Hematopoietic multipotent progenitor cell treated with erythropoietin and hydrocortisone succinate and interleukin-3 and kit ligand, for 6 days (in vitro differentiated cells): ENCODE measurements around the gene PIAS4.

Experiments
- DNase-seq: peaks from one replicate; pipeline ENCODE4 v3.0.0-alpha.2; 2015

The PIAS4 gene

DNA sequence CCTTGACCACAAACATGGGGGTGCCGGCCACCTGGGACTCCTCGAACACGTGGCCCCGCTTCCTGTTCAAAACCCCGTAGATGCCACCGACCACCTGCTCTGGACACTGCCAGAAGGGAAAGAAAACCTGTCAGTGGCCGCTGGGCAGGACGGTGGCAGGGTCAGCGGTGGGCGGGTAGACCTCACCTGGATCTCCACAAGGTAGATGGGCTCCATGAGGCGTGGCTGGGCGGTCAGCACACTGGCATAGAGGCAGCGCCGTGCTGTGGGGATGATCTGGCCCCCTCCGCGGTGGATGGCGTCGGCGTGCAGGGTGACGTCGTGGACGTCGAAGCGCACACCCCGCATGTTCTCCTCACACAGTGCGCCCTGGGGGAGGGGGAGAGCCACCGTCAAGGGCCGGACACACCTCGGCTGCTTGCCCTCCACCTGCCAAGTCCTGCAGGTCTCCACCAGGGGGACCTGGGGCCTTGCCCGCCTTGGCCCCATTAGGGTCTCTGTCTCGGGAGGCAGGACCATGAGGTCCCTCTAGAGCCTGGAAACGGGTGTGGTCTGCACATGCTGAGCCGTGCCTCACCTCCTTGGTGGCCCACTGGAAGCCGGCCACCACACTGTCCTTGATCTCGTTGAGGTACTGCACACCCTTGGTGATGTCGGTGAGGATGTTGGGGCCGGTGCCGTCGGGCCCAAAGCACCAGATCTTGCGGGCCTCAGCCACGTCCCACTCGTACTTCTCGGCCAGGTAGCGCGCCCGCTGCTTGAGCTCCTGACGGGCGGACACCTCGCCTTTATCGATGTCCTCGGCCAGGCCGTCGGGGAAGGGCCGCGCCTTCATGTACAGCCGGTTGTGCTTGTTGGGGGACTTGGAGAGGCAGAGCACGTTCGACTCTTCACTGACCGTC is 30.0 kb upstream of the PIAS4 start:
- DNase-seq: no peak

DNA sequence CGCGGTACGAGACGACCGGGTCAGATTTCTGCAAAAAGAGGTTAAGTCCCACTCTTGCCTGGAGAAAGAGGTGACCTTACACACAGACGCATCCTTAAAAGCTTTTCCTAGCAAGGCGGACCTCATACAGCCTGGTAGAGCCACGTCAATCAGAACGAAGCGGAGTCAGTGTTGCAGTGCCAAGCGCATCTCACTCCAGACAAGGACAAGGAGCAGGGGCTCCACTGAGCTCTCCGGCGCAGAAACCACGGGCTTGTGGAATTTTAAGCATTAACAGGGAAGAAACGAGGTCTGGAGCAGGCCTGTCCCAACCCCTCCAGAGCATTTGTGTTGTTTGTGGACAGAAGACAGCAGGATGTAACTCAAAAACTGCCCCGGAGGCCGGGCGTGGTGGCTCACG is 29.4 kb upstream of the PIAS4 start:
- no peak for DNase-seq

DNA sequence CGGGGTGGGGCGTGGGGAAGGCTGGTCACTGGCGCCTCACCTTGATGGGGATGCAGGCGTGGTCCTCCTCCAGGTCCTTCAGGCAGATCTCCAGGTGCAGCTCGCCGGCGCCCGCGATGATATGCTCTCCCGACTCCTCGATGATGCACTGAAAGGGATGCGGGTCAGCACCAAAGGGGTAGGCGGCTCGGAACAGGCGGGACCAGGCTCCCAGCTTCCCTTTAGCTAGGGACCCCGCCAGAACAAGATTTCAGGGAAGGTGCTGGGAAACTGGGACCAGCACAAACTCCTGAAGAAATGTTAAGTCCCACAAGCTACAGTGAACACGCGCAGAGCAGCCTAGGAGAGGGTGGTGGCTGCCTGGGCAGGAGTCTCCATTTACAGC is 28.3 kb upstream of the PIAS4 start:
- no peak for DNase-seq

DNA sequence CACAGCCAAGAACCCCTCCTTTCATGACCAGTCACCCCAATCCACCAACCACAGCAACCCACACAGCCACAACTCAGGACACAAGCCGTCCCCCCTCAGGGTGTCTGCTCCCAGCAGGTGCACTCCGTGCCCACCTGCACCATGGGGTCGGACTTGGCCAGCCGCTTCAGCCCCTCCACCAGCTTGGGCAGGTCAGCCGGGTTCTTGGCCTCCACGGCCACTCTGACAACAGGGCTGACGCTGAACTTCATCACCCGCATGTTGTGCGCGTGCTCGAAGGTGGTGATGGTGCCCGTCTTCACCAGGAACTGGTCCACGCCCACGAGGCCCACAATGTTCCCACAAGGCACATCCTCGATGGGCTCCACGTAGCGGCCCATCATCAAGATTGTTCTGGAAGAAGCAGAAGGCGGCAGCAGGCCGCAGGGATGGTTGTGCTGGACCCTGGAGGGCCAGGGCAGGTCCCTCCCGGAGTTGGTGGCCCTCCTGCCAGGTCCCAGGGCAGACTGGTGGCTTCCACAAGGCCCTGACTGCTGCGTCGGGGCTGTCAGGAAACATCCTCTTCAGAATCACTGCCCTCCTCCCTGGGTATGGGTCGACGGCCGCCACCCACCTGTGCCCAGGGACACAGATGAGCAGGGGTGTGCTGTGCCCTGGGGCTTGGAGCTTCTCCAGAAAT is 27.7 kb upstream of the PIAS4 start:
- DNase-seq: no peak

DNA sequence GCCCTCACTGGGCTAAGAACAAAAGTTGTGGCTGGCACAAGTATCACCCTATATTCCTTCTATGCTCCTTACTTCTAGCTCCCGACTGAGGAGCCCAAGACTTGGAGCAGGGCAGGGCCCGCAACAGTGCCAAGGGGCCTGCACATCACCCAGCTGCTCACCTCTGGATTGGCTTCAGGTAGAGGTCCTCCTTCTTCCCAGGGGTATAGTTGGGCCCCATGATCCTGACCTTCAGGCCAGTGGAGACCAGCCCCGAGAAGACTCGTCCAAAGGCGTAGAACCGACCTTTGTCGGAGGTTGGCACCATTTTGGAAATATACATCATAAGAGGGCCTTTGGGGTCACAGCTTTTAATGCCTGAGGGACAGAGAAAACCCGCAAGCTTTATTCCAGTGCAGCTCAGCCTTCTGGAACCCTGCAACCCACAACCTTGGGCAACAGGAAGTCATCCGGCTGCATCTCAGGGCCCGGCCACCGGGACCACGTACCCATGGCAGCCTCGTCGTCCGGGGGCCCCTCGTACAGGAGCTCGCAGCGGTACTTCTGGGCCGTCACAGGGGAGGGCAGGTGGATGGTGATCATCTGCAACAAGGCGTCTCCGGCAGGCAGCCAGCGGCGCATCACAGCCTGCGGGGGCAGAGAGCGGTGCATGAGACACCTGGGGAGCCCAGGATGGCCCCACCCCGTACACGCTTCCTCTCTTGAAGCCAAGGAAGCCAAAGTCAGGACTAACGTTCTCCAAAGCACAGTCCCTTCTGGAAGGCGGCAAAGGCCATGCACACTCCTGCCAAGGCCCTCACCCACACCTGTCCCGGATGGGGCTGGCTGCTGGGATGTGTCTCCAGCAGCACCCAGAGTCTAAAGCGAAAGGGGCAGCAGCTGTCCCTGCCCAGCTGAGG is 26.9 kb upstream of the PIAS4 start:
- DNase-seq: no peak

DNA sequence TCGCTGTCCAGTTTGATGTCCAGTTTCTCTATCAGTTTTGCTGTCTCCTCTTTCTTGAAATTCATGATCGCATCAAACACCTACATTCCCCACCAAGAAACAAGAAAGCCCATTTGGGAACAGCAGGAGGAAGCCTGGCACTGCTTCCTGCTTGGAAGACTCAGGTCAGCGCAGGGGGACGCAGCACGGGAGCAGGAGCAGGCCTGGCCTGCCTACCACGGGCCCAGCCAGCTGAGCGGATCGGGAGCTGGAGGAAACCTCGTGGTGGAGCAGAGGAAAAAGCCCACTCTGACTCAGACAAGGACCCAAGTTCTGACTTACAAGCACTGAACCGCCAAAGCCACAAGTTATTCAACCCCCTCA is 26.2 kb upstream of the PIAS4 start:
- no peak for DNase-seq

DNA sequence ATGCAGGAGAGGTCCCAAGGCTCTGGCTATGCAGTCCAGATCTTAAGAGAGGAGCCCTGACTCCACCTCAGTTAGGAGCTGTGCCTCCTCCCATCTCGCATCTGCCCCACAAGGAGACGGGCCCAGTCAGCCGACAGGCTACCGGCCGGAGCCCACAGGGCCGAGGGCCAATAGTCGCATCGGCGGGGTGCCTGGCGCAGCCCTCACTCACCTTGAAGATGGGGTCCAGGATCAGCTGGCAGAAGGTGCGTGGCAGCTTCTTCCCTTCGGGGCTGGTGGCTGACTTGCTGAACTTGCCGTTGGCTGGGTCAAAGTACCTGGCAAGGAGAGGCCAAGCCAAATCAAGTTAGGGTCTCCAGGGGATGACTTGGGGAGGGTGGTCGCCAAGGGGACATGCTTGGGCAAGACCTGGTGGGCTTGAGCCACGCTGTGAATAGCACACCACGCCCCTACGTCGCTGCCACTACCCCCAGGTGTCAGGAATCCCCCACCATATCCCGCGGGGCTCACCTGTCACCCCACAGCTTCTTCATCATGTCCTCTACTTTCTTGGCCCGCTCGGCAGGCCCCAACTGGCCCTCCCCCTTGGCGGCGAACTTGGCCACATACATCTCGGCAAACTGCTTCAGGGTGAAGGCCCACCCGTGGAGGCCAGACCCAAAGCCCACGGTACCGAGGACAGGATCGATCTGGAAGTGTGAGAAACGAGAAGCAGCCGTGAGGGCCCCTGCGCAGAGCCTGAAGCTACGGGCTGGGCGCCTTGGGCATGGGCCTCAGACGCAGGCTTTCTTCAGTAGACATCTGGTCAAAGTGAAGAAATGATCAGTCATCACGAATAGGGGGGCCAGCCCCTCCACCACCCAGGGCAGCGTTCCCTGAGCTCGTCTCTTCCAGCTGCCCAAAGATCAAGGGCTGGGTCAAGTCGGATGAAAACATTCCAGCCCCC is 25.5 kb upstream of the PIAS4 start:
- DNase-seq: no peak

DNA sequence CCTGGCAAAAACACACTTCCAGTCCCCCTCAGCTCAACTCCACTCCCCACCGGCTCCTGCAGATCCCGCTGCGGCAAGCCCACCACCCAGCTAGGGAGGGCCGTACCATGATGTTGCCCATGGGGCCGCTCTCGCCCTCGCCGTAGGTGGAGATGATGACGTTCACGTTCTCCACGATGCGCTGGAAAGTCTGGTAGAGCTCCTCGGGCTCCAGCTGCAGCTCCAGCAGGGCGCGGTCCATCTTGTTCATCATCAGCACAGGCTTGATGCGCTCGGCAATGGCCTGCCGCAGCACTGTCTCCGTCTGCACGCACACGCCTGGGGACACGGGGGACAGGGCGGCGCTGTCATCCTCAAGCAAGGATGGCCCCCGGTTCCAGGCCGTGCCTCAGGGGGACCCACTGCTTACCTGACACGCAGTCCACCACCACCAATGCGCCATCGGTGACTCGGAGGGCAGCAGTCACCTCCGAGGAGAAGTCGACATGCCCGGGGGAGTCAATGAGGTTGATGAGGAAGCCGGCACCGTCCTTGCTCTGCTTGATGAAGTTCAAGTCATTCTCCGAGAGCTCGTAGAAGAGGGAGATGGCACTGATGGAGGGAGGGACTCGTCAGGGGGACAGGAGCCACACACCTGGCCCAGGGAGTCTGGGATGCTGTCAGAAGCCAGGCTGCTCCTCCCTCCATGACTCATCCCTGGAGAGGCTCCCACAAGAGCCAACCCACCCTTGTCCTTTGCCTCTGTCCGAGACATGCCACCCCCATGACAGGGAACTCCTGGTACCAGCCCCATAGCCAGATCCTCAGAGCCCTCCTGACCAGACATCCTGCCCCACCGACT is 24.6 kb upstream of the PIAS4 start:
- DNase-seq: no peak

DNA sequence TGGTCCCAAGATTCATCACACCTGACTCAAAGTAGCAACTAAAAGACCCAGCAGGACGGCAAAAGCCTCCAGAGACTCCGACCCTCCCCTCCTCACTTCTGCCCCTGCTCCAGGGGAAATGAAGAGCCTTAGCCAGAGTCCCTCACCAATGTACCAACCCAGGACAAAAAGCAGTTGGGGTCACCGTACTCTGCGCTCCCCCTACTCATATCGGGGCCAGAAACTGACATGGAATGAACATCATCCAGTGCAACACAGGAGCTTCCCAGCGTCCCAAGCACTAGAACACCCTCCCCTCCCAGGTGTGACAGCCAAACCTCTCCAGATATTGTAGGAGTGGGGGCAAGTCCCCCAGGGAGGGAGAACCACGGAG is 24.0 kb upstream of the PIAS4 start:
- DNase-seq: no peak

DNA sequence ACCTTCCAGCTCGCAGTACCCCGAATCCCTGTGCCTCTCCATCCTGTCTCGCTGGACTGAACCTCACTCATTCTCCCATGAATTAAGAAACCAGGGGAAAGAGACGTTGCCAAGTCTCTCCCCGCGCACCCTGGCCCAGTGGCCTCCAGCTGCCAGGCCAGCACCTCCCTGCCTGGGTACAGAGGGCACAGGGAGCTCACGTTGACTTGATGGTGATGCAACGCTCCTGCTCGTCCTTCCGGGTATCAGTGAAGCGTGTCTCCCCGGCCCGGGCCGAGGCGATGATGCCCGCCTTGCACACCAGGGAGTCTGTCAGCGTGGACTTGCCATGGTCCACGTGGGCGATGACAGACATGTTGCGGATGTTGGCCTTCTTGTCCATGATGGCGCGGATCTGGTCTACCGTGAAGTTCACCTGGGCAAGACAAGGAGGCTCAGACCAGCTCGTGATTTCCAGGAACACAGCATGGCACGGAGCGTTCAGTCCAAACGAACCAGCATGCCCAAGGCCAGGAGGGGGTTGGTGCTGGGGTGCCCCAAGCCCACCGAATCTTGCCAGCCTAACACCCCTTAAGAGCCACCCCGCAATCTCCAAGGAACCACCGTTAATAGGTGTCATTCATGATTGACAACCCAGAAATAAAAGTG is 23.5 kb upstream of the PIAS4 start:
- no peak for DNase-seq

DNA sequence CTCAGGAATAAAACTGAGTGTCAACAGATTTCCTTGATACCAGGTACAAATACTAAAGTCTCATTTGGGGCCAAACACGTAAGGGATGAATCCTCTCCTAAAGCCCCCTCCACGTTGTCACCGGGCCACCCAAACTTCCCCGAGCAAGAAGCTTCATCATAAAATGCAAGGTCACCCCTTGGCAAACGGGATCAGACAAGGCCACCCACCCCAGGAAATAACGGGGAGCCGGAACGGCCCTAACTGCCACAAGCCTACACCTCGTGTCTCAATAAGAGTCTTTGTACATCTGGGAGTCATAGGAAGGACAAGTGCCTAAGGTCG is 23.0 kb upstream of the PIAS4 start:
- DNase-seq: no peak

DNA sequence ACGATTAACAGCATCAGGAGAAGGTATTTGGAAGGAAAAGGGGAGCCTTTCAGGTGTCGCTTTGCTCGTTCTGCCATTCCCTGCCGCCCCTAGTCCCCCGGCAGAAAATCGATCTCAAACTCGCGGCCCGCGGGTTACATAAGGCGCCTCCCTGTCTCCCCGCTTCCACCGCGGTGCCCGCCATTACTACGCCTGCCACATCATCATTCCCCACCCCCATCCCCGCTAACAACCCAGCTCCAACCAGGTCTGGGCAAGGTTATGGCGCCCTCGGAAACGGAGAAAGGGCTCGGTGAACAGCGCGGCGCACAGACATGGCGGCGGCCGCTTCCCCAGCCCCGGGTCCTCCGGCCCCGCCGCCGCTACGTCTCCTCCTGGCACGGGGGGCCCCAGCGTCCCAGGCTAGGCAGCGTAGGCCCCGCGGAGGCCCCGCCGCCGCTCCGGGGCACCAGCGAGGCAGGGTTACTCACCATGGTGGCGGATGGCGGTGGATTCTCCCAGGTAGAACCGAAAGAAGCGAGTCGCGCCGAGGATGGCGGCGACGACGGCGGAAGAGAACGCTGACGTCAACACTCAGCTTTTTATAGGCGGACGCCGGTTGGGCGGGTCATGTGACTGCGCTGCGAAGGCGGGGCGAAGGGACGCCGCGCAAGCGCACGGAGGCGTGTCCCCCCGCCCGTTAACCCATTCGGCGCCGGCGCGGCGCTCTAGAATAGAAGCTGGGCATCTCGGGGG is 22.5 kb upstream of the PIAS4 start, which contains the start of gene EEF2:
Gene EEF2, minus strand, starts transcription at position 556 of the 735 bp plus-strand sequence. Its CDS starts 83 bp downstream, at position 473.
- peak; percentile 96 for DNase-seq

DNA sequence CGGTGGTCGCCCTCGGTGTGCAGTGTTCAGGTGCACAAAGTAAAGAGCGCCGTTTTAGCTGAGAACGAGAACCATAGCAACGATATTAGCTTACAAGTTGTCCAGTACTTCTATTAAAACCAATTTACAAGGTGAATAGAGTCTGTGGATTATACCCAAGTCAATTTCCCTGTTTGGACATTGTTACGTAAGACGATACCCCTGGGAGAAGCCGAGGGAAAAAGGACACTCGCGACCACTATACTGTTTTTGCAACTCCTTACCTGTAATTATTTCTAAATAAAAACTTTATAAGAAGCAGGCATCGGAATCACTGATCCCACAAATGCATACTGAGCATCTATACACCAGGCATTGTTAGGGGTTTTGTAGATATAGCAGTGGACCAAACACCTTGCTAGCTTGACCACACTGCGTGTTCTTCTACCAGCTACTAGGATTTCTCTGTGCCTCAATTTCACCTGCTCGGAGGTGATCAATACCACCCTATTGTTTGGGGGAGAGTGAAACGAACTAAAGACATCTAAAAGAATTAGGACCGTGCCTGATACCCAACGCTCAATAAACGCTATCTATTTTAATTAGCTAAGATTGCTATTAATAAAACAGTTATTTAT is 21.8 kb upstream of the PIAS4 start:
- DNase-seq: no peak

DNA sequence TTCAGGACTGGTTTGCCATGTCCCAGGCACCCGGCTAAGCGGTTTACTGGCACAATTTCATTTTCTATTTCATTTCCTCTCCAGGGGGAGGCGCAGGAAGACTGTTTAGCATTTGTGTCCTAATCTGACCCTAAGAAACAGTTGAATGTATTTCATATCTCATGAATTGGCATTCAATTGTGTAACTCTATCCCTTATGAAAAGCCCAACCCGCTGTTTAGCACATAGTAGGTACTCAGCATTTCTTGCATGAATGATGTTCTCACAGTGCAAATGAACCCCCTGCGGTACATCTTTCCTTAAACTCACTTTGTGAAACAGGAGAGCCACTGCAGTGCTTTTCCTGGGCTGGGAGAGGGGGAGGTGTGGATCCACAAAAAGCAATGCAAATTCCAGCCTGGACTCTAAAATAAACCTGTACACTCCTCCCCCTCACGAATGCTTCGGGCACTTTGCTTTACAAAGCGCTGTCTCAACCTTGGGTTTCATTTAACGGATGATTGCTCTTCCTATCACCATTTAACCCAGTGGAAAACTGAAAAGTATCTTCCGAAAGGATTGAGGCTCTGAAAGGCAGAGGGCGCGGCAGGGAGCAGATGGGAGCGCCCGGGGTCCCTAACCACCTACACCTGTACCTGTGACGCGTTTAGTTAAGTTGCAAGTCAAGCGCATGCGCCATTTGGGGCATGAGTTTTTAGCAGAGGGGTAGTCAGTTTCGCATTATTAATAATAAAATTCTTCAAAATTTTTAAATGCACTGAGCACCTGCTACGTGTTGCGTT is 21.1 kb upstream of the PIAS4 start:
- peak; percentile 95 for DNase-seq

DNA sequence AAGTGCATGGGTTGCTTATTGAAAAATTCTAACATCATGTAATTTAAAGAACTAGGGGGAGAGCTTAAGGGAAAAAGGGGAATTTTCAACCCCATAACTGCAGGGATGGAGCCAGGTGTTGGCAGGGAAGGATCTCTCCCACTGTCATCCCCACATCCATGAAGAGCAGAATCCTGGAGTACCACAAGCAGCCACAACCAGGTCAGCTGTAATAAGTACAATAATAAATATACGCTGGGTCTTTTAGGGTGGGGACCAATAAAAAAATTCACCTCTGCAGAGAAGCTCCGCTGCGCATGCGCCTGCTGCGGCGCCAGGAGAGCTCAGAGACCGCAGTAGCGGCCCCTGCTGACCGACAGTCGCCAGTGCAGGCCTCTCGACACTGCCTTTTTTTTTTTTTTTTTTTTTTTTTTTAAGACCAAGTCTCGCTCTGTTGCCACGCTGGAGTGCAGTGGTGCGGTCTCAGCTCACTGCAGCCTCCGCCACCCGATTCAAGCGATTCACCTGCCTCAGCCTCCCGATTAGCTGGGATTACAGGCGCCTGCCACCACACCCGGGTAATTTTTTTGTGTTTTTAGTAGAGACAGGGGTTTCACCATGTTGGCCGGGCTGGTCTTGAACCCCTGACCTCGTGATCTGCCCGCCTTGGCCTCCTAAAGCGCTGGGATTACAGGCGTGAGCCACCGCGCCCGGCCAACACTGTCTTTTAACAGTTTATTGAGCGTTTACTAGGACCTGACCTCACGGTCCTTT is 19.7 kb upstream of the PIAS4 start:
- peak; percentile 96 for DNase-seq

DNA sequence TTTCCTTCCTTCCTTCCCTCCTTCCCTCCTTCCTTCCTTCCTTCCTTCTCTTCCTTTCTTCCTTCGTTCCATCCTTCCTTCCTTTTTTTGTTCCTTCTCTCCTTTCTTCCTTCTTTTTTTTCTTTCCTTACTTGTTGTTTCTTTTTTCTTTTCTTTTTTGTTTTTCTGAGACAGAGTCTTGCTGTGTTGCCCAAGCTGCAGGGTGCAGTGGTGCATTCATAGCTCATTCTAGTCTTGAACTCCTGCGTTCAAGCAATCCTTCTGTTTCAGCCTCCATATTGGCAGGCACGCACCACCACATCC is 16.8 kb upstream of the PIAS4 start:
- DNase-seq: no peak

DNA sequence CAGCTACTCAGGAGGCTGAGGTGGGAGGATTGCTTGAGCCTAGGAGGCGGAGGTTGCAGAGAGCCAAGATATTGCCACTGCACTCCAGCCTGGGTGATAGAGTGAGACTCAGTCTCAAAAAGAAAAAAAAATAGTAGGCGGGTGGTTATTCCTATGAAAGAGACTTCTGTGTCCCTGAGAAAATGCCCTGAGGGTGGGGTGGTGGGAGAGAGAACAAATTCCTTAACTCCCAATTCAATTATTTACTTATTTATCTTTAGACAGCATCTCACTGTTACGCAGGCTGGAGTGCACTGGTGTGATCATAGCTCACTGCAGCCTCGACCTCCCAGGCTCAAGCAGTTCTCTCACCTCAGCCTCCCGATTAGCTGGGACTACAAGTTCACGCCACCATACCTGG is 11.9 kb upstream of the PIAS4 start:
- DNase-seq: no peak
